Mucosa of stomach (tissue), 1 donor: ENCODE measurements around the gene DMRT3.

Experiments
- H3K27me3 ChIP-seq: one replicate; pipeline ENCODE4 v1.7.0; 2013; ENCODE audit warnings: mild to moderate bottlenecking, low read length; ENCODE audit not compliant: control insufficient read depth, insufficient read depth
- H3K36me3 ChIP-seq: one replicate; pipeline ENCODE4 v1.7.0; 2013; ENCODE audit warnings: low read length; ENCODE audit not compliant: control insufficient read depth, insufficient read depth
- H3K4me1 ChIP-seq: one replicate; pipeline ENCODE4 v1.7.0; 2013; ENCODE audit warnings: mild to moderate bottlenecking, low read length; ENCODE audit not compliant: control insufficient read depth, insufficient read depth
- H3K4me3 ChIP-seq: one replicate; pipeline ENCODE4 v1.7.0; 2013; ENCODE audit warnings: low read length
- H3K9ac ChIP-seq: one replicate; pipeline ENCODE4 v1.7.0; 2013; ENCODE audit warnings: mild to moderate bottlenecking, low read length, moderate library complexity
- H3K9me3 ChIP-seq: one replicate; pipeline ENCODE4 v1.7.0; 2013; ENCODE audit warnings: mild to moderate bottlenecking, low read length, moderate library complexity; ENCODE audit not compliant: control insufficient read depth
- donor health status: Pancreatic carcinoma.

Gene DMRT3

DNA sequence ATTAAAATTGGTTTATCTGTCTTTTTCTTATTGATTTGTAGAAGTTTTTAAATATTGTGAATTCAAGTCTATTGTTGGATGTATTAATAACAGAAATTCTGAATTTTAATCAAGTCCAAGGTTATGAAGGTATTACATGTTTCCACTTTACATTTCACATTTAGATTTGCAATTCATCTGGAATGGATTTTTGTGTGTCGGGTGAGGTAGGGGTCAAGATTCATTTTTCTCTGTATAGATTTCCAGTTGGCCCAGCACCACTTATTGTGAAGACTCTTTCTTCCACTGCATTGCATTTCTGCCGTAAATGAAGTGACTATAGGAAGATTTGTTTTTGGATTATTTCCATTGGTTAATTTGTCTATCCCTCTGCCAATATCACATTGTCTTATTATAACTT, 38.2 kb downstream of the DMRT3 start:
- Histone ChIP-seq H3K9ac (no peak overlapping the region), H3K4me3 (no peak overlapping the region), H3K4me1 (no peaks in the 10 kb centered on the region)

DNA sequence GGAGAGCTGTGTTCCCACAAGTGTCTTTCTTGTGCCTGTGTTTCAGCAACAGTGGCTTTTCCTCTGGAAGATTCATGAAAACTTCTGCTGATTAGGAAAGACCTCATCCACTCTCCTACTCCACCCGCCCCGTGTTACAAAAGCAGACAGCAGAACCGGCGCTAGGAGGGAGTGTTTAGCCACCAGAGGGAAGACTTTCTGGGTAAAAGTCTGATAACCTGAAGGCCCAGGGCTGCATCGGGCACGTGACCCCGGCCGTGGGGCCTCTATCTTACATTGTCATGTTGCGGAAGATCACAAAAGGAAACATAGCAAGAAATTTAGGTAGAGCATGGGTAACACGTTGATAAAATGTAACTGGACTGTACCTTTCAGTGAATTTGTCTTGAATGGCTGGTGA, 41.7 kb downstream of the DMRT3 start:
- Histone ChIP-seq H3K36me3 (no peaks in the 10 kb centered on the region), H3K9ac (no peak overlapping the region), H3K9me3 (no peaks in the 10 kb centered on the region), H3K27me3 (peaks cover 5% of the 10 kb centered on the region), H3K4me3 (no peak overlapping the region), H3K4me1 (no peaks in the 10 kb centered on the region)

More for the DNA sequence above, 38.2 kb downstream of the DMRT3 start:
- Histone ChIP-seq H3K27me3 (no peaks in the 10 kb centered on the region), H3K36me3 (no peaks in the 10 kb centered on the region), H3K9me3 (no peaks in the 10 kb centered on the region)

DNA sequence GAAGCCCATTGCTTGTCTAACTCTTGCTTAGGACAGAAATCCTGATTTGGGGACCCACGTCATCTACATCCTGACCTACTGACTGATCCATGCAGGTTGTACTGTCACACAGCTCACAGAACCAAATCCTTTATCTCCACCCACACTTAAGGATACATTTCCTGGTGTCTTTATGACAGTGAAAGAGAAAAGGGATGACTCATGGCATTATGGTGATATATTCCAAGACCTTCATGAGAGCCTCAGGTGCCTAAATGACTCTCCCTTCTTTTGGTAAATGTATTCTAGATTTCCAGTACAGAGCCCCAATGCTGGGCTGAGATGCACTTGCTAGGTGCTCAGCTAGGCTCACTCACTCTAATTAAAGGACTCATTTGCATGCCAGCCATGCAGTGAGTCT, 47.7 kb downstream of the DMRT3 start:
- Histone ChIP-seq H3K4me3 (no peak overlapping the region), H3K36me3 (no peaks in the 10 kb centered on the region), H3K4me1 (no peaks in the 10 kb centered on the region), H3K9me3 (no peaks in the 10 kb centered on the region), H3K27me3 (peaks cover 5% of the 10 kb centered on the region), H3K9ac (no peak overlapping the region)

DNA sequence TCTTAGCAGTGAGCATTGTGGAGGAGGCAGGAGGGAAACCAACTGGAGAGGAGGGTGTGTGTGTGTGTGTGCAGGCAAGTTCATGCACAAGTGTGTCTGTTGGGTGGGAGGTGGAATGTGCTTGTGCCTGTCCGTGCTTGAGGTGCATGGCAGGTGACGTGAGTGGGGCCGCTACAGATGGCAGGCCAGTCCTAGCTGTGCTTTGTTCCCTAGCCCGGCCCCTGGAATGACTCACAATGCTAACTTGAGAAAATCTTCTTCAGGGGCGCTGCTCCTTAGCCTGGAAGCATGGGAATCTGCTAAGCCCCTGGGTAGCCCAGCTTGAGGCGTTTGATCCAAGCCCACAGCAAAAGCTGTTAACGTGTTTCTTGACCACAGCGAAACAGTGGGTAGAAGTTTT, 48.7 kb downstream of the DMRT3 start:
- Histone ChIP-seq H3K4me1 (no peaks in the 10 kb centered on the region), H3K27me3 (peaks cover 3% of the 10 kb centered on the region), H3K9ac (no peak overlapping the region), H3K4me3 (no peak overlapping the region), H3K9me3 (no peaks in the 10 kb centered on the region), H3K36me3 (no peaks in the 10 kb centered on the region)

DNA sequence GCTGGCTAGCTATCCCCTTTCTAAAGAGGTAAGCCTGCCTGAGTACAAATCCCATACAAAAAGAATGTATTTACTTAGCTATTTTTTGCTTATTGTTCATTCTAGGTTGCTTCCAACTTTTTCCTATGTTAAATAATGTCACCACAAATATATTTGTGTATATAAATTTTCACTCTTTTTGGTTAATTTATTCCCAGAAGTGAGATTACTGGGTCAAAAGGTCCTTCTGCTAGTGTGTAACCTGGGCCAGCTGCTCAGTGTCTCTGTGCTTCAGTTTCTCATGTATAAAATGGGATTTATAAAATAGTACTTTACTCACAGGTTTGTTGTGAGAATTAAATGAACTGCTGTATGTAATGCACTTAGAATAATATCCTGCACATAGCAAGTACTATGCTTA, 49.8 kb downstream of the DMRT3 start:
- no peaks in the 10 kb centered on the region for H3K36me3 ChIP-seq
- H3K4me1 ChIP-seq = no peaks in the 10 kb centered on the region
- H3K27me3 ChIP-seq = peaks cover 5% of the 10 kb centered on the region
- no peak overlapping the region for H3K9ac ChIP-seq
- H3K4me3 ChIP-seq = no peak overlapping the region
- H3K9me3 ChIP-seq = no peaks in the 10 kb centered on the region

DNA sequence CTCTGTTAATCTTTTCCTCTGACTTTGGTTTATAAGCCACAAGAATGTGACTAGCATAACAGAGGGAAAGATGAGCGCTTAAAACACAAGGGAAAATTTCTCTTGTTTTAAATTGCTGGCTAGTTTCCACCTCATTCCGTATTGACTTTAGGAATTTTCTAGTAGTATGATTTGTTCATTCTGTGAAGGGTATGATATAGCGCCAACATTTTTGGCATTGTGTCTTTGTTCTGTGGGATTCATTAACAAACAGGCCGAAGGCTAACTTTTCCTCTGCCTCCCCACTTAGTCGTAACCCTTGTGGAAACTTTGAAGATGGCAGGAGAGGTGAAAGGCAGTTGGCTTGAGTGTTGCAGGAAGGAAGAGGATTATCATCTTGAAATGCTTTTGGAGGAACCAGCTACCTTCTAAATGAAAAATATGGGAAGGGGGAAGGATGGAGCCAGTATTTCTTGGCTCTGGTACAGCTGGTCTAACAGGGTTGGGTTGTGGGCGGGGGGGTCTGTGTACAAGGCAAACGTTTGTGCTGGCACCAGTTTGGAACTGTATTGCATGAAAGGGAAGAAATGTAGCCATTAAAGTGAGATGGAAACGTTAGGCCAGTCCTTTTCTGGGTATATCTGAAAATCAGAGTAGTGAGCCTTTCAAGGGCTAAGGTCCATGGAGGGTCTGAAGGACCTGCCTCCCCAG, 52.2 kb downstream of the DMRT3 start:
- H3K4me1 ChIP-seq = no peaks in the 10 kb centered on the region
- H3K36me3 ChIP-seq = no peaks in the 10 kb centered on the region
- H3K4me3 ChIP-seq = no peak overlapping the region
- H3K9ac ChIP-seq = no peak overlapping the region
- H3K9me3 ChIP-seq = no peaks in the 10 kb centered on the region
- peaks cover 16% of the 10 kb centered on the region for H3K27me3 ChIP-seq

DNA sequence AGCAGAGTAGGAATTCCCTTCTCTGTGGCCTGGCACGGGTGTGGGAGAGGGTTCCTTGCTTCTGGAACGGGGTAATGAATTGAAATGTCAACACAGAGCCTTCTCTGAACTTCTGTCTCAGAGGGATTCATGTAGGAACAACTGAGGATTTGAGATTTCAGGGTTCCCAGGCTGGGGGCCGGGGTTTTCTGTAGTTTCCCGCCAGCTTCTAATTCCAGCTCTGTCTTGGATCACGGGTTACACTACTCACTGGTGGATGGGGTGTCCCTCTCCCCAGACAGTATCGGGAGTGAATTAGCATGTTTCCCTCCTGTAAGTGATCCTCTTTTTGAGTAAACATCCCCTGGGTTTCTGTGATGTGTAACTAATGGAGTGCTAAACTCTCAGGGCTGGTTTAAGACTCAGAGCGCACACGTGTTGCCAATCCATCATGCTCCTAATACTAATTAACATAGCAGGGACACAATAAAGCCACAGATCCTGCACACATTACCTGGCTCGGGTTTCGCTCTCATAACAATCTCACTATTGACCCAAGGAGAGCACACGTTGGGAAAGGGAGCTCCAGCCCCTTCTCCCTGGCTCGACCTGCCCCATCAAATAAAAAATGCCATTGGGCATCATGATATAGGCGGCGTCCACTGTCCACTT, 55.6 kb downstream of the DMRT3 start:
- Histone ChIP-seq H3K4me3 (no peak overlapping the region), H3K4me1 (no peaks in the 10 kb centered on the region), H3K36me3 (no peaks in the 10 kb centered on the region), H3K9ac (no peak overlapping the region), H3K27me3 (peaks cover 28% of the 10 kb centered on the region), H3K9me3 (no peaks in the 10 kb centered on the region)

DNA sequence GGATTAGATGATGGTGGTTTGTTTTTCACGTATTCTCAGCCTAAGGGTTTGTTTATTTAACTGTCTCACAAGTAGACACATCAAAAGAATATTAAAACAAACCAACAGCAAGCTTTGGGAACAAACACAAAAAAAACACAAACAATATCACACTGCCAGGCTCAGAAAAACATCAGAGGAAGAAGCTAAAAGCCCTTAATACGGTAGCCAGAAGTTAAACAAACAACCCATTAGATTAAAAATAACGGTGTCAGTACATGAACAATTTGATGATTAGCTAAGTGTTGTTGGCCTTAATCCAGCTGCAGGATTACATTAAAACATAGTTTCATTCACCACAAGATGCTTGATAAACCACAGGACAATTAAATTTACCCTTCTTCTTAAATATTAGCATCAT, 57.8 kb downstream of the DMRT3 start:
- no peak overlapping the region for H3K4me3 ChIP-seq
- H3K27me3 ChIP-seq = peaks cover 37% of the 10 kb centered on the region
- H3K4me1 ChIP-seq = no peaks in the 10 kb centered on the region
- no peaks in the 10 kb centered on the region for H3K9me3 ChIP-seq
- H3K9ac ChIP-seq = no peak overlapping the region
- H3K36me3 ChIP-seq = no peaks in the 10 kb centered on the region

DNA sequence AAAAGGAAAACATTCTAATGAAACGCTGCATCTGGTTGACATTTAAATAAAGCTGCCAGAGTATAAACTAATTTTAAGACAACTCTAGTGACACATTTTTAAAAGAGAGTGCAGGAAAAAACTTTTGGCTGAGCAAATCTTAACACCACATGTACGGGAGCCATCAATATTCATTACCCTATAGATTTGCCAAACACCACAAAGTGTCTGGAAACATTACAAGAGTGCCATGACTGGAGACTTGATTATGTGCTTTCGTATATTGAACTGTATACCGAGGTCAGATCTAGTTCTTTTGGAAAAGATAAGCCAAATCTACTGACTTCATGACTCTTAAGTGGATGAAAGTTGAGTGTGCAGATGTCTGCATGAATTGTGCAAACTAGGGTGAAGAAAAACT, 63.1 kb downstream of the DMRT3 start:
- H3K9me3 ChIP-seq = no peaks in the 10 kb centered on the region
- H3K4me1 ChIP-seq = no peaks in the 10 kb centered on the region
- H3K27me3 ChIP-seq = peaks cover 69% of the 10 kb centered on the region
- H3K9ac ChIP-seq = no peak overlapping the region
- H3K4me3 ChIP-seq = no peak overlapping the region
- no peaks in the 10 kb centered on the region for H3K36me3 ChIP-seq
